DND-41 (cell line): ENCODE data around the gene FAM3D.

Experiments used
- EZH2 ChIP-seq: IDR thresholded peaks from 3 replicates; pipeline ENCODE4 v1.6.1; 2012; ENCODE audit warnings: borderline replicate concordance, low read depth, mild to moderate bottlenecking, moderate library complexity, low read length, inconsistent platforms; ENCODE audit not compliant: severe bottlenecking
- TF ChIP-seq, protein P1 (sequence below): IDR thresholded peaks from 2 replicates; pipeline ENCODE4 v1.5.1; 2012; ENCODE audit warnings: borderline replicate concordance, low read length, moderate library complexity, mild to moderate bottlenecking; ENCODE audit not compliant: poor library complexity, severe bottlenecking; ENCODE audit errors: extremely low read depth

DNA sequence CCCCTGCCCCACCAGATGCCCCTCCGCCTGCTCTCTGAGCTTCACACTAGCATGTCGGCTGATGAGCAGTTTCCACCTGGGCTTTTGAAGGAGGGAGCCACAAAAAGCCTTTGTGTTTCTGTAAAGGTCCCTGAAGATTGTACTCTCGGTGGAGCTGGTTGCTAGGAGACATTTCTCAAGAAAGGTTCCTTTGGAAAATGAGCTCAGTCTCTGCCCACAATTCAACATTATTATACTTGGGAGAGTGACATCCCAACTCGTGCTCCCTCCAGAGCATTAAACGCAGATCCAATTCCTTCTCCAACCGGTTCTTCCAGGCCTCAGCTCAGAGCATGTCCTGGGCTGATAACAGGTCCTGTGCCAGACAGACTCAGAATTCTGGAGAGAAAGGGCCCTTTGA lies 62.5 kb downstream of the FAM3D start:
- no peak for TF ChIP-seq EZH2
- TF ChIP-seq, protein P1, sequence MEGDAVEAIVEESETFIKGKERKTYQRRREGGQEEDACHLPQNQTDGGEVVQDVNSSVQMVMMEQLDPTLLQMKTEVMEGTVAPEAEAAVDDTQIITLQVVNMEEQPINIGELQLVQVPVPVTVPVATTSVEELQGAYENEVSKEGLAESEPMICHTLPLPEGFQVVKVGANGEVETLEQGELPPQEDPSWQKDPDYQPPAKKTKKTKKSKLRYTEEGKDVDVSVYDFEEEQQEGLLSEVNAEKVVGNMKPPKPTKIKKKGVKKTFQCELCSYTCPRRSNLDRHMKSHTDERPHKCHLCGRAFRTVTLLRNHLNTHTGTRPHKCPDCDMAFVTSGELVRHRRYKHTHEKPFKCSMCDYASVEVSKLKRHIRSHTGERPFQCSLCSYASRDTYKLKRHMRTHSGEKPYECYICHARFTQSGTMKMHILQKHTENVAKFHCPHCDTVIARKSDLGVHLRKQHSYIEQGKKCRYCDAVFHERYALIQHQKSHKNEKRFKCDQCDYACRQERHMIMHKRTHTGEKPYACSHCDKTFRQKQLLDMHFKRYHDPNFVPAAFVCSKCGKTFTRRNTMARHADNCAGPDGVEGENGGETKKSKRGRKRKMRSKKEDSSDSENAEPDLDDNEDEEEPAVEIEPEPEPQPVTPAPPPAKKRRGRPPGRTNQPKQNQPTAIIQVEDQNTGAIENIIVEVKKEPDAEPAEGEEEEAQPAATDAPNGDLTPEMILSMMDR, result no peak
